T47D (cell line): Measurements from ENCODE around the gene KDM4C.

Source experiments
- DNase-seq, 2 experiments: peaks; one replicate each; pipeline versions ENCODE4 v3.0.0 to v3.0.0-alpha.2; 2011 to 2012; ENCODE audit warnings: low read depth in 1 of 2, low spot score in 1 of 2
- JUND ChIP-seq: IDR thresholded peaks from 2 replicates; pipeline ENCODE4 v1.6.1; 2012; ENCODE audit warnings: low read depth
- in situ Hi-C: cut with HindIII; loops from 2 replicates; pipeline ENCODE4 v1.10.0; 2016; ENCODE audit warnings: low sequenced_read_pairs, low pct_unique_long_range_greater_than_20kb

The KDM4C gene

GRCh38 chr9:7056254-7056653 lies 298.5 kb downstream of the KDM4C start:
- in situ Hi-C loops = no loop called here
- TF ChIP-seq JUND = no peak
- DNase-seq = no peak

- no peak for DNase-seq
- TF ChIP-seq JUND = no peak
- in situ Hi-C loops = no loop called here
Observed at GRCh38 chr9:7058473-7058872, 300.7 kb downstream of the KDM4C start.

GRCh38 chr9:7067169-7067568 lies 309.4 kb downstream of the KDM4C start:
- in situ Hi-C loops = no loop called here
- DNase-seq = no peak
- TF ChIP-seq JUND = no peak

GRCh38 chr9:7071916-7072315 lies 314.1 kb downstream of the KDM4C start:
- DNase-seq = no peak

GRCh38 chr9:7073706-7074105 lies 315.9 kb downstream of the KDM4C start:
- DNase-seq = no peak
- in situ Hi-C loops = no loop called here

More at GRCh38 chr9:7071916-7072315, 314.1 kb downstream of the KDM4C start:
- TF ChIP-seq JUND = no peak
- in situ Hi-C loops = no loop called here

GRCh38 chr9:7075154-7075553 lies 317.4 kb downstream of the KDM4C start:
- no peak for DNase-seq
- no peak for TF ChIP-seq JUND
- in situ Hi-C loops = no loop called here

More at GRCh38 chr9:7073706-7074105, 315.9 kb downstream of the KDM4C start:
- no peak for TF ChIP-seq JUND

- in situ Hi-C loops = no loop called here
- TF ChIP-seq JUND = no peak
- DNase-seq = no peak
Observed at GRCh38 chr9:7079051-7079450, 321.3 kb downstream of the KDM4C start.

GRCh38 chr9:7081065-7081600 lies 323.4 kb downstream of the KDM4C start:
- TF ChIP-seq JUND = no peak
- in situ Hi-C loops = no loop called here
- no peak for DNase-seq

GRCh38 chr9:7083192-7083591 lies 325.4 kb downstream of the KDM4C start:
- in situ Hi-C loops = no loop called here
- no peak for TF ChIP-seq JUND
- no peak for DNase-seq

- no peak for DNase-seq
- TF ChIP-seq JUND = no peak
- in situ Hi-C loops = no loop called here
Observed at GRCh38 chr9:7085357-7085756, 327.6 kb downstream of the KDM4C start.

GRCh38 chr9:7086389-7086788 lies 328.6 kb downstream of the KDM4C start:
- in situ Hi-C loops = no loop called here
- no peak for DNase-seq
- no peak for TF ChIP-seq JUND

- in situ Hi-C loops = no loop called here
- no peak for TF ChIP-seq JUND
- no peak for DNase-seq
Observed at GRCh38 chr9:7088611-7089010, 330.8 kb downstream of the KDM4C start.

- in situ Hi-C loops = no loop called here
- DNase-seq = no peak
- no peak for TF ChIP-seq JUND
Observed at GRCh38 chr9:7089406-7090193, 331.8 kb downstream of the KDM4C start.
